ENCODE measurements around the gene DCAKD.

Gene DCAKD

GRCh38 chr17:44976206-44976605 is 75.2 kb downstream of the DCAKD start:
- Histone ChIP-seq H3K4me2 (ENCODE audit: low read depth, low read length) (no peak overlapping the region), H3K27ac (ENCODE audit: low read length) (no peak overlapping the region), H3K9ac (ENCODE audit: low read length) (no peak overlapping the region), H3K9me3 (replicated peaks; ENCODE audit: insufficient read depth, low read length) (no peaks in the 10 kb centered on the region), H3K9me2 (replicated peaks; ENCODE audit: insufficient read depth, low read length) (no peaks in the 10 kb centered on the region), H3K4me3 (ENCODE audit: low read length) (no peak overlapping the region), H3F3A (ENCODE audit: insufficient read depth, low read length) (no peaks in the 10 kb centered on the region), H3K27me3 (replicated peaks; ENCODE audit: insufficient read depth, low read length) (peaks cover 74% of the 10 kb centered on the region), H2AFZ (ENCODE audit: low read length) (no peak overlapping the region), H4K20me1 (ENCODE audit: insufficient read depth, low read length) (no peaks in the 10 kb centered on the region), H3K79me2 (ENCODE audit: low read length) (no peaks in the 10 kb centered on the region), H3K4me1 (ENCODE audit: low read length) (no peaks in the 10 kb centered on the region), H3K36me3 (replicated peaks; ENCODE audit: insufficient read depth, low read length) (no peaks in the 10 kb centered on the region)
- TF ChIP-seq EZH2 (optimal IDR thresholded peaks at IDR 0.05; ENCODE audit: low read depth, low read length) = no peak
- no peak for TF ChIP-seq EZH2phosphoT487 (IDR thresholded peaks at IDR 0.05; ENCODE audit: low read length)
- TF ChIP-seq CTCF (IDR thresholded peaks at IDR 0.05; ENCODE audit: low read length) = no peak
- no peak for DNase-seq

Measured in MM.1S (cell line).